ENCODE data around the gene C22orf23. TPM values are rescaled to one million over a fixed set of nuclear protein-coding genes. Genes with fewer than 3 reads are reported as not detected.

The C22orf23 gene
- total and polyA plus RNA-seq, 10 of the 15 experiments (the other 5 are each of a cell fraction or from before 2014, with no cell fraction given): 0.04 to 0.38 (median 0.11) TPM; not detected in 5

DNA sequence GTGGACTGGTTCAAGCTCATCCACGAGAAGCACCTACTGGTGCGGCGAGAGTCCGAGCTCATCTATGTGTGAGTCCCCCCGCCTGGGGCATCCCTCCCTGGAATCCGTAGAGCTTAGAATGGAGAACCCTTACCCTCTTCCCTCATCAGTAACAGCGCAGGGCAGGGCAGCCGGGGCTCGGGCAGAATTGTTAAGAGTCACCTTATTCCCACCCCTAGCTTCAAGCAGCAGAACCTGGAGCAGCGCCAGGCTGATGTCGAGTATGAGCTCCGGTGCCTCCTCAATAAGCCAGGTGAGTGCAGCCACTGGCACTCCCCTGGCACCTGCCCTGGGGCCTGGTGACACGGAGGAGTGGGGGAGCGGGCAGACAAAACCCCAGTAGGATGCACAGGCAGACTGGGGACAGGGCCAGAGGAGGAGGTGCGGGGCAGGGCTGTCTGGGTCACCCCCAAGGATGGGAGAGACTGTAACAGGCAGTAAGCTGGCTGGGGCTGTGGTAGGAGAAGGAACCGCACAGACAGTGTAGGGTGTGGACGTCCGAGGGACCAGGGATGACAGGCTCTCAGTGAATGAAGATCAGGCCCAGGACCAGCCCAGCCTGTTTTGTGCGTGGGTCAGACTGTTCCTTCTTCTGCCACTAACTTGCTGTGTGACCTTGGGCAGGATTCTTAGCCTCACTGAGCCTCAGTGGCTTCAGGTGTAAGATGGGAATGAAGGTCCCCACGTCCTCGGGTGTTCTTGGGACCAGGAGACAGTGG lies 20.4 kb downstream of the C22orf23 start:
- WGBS (ENCODE audit: insufficient coverage, insufficient replicate concordance, low lambda C conversion rate, missing lambda C conversion rate): 72% methylated on average over 21 of the region's 21 CpGs
- Histone ChIP-seq H3K4me3 (no peak overlapping the region), H3K27ac (ENCODE audit: control insufficient read depth, insufficient read depth) (no peak overlapping the region), H2AFZ (ENCODE audit: control insufficient read depth, low read depth, low read length) (no peak overlapping the region), H3K79me2 (ENCODE audit: control insufficient read depth, insufficient read depth, low read length) (no peaks in the 10 kb centered on the region), H3K4me2 (ENCODE audit: control insufficient read depth, insufficient read depth) (no peak overlapping the region), H3K9me3 (replicated peaks; ENCODE audit: control insufficient read depth, insufficient read depth, low read length) (no peaks in the 10 kb centered on the region), H3K27me3 (replicated peaks in 1 of 2; ENCODE audit: control insufficient read depth in 2 of 2, insufficient read depth in 2 of 2, low read length in 1 of 2) (no peaks in the 10 kb centered on the region), H3K9ac (ENCODE audit: control insufficient read depth, insufficient read depth, low read length) (no peak overlapping the region), H3K4me1 (ENCODE audit: control insufficient read depth, insufficient read depth, low read length) (peaks cover 10% of the 10 kb centered on the region), H4K20me1 (ENCODE audit: control insufficient read depth, insufficient read depth) (no peaks in the 10 kb centered on the region), H3K36me3 (ENCODE audit: control insufficient read depth in 2 of 2, insufficient read depth in 2 of 2, low read length in 1 of 2) (peaks cover 0 to 7% of the 10 kb centered on the region in 2 experiments; a peak in 3 of 4 replicates)
- TF ChIP-seq HDAC6 (IDR thresholded peaks at IDR 0.05; ENCODE audit: unreplicated experiment): no peak
- TF ChIP-seq MTA2 (IDR thresholded peaks at IDR 0.05; ENCODE audit: low read depth): no peak
- TF ChIP-seq CHD2 (IDR thresholded peaks at IDR 0.05; ENCODE audit: borderline replicate concordance, low read depth, low read length): no peak
- no peak for TF ChIP-seq RB1 (IDR thresholded peaks at IDR 0.05; ENCODE audit: borderline replicate concordance)
- no peak for TF ChIP-seq SRF (IDR thresholded peaks at IDR 0.05; ENCODE audit: low read depth in 2 of 2, low read length in 2 of 2)
- no peak for TF ChIP-seq NR2F1 (conservative IDR thresholded peaks at IDR 0.05)
- TF ChIP-seq MEF2A (IDR thresholded peaks at IDR 0.05; ENCODE audit: insufficient read depth, low read depth, low read length): no peak
- TF ChIP-seq CHD1 (IDR thresholded peaks at IDR 0.05; ENCODE audit: low read depth, low read length): no peak
- no peak for TF ChIP-seq NRF1 (conservative IDR thresholded peaks at IDR 0.05; ENCODE audit: low read depth, low read length)
- TF ChIP-seq CBX3 (IDR thresholded peaks at IDR 0.05; ENCODE audit: borderline replicate concordance, low read depth): no peak
- RAD21 ChIA-PET (ENCODE audit: unreplicated experiment): interaction anchor here (1.0 kb wide), 1 partner anchor 115 kb away, joined by 3 read pairs; no protein-coding TSS in a partner anchor
- BruUV-seq (replicated peaks): no TSS peak
- ATAC-seq (no peak), FAIRE-seq (no peak), DNase-seq (ENCODE audit: low read depth, low spot score) (no peak)
- CTCF ChIA-PET: interaction anchor here (0.6 to 3.3 kb wide), 12 partner anchors 16 to 672 kb away, joined by 3 to 13 read pairs (median 4); partner anchors contain the start of gene MICALL1
- in situ Hi-C loops (cut with MboI): no loop called here
- POLR2A ChIA-PET: no interaction called here
- SMC1A ChIA-PET (ENCODE audit: uncharacterized antibody, unreplicated experiment): no interaction called here
- intact Hi-C loops (cut with micrococcal nuclease; ENCODE audit: unreplicated experiment): loop anchor here (5.0 to 10.0 kb wide), 3 partner anchors 46 to 398 kb away; no protein-coding TSS in a partner anchor

Measured in GM12878 (cell line).